DOHH2 (cell line): ENCODE measurements around the gene CARD14.
"Not testable (repeated sequence)": the region's sequence is repeated elsewhere in the genome, so short reads cannot be mapped to it uniquely, and the experiment has no call there.

Experiments used
- H3F3A ChIP-seq: fragments of 200-600 bp; sonication (generic), shearing (Covaris generic); 2 replicates; pipeline ENCODE4 v1.6.0; 2016; ENCODE audit warnings: antibody characterized with exemption, mild to moderate bottlenecking; ENCODE audit not compliant: control insufficient read depth, insufficient read depth
- H3K27ac ChIP-seq: fragments of 200-600 bp; sonication (generic); 2 replicates; pipeline ENCODE4 v1.5.1; 2014; ENCODE audit warnings: low read depth, mild to moderate bottlenecking, low read length, moderate library complexity
- H3K27me3 ChIP-seq: fragments of 200-600 bp; sonication (generic); 2 replicates; pipeline ENCODE4 v1.6.1; 2014; ENCODE audit warnings: mild to moderate bottlenecking, low read length, mixed read lengths; ENCODE audit not compliant: control insufficient read depth
- H3K36me3 ChIP-seq: fragments of 200-600 bp; sonication (generic); 2 replicates; pipeline ENCODE4 v1.6.1; 2014; ENCODE audit warnings: mild to moderate bottlenecking, low read length, moderate library complexity, mixed read lengths; ENCODE audit not compliant: control insufficient read depth
- H3K4me1 ChIP-seq: fragments of 200-600 bp; sonication (generic); 2 replicates; pipeline ENCODE4 v1.6.1; 2014; ENCODE audit warnings: mild to moderate bottlenecking, low read length, mixed read lengths; ENCODE audit not compliant: control insufficient read depth
- H3K4me2 ChIP-seq: fragments of 200-600 bp; sonication (generic); 2 replicates; pipeline ENCODE4 v1.6.0; 2014; ENCODE audit warnings: mild to moderate bottlenecking, low read length, moderate library complexity
- H3K4me3 ChIP-seq: fragments of 200-600 bp; sonication (generic); 2 replicates; pipeline ENCODE4 v1.5.1; 2014; ENCODE audit warnings: mild to moderate bottlenecking, low read length, mixed read lengths
- H3K79me2 ChIP-seq: fragments of 200-600 bp; sonication (generic); 2 replicates; pipeline ENCODE4 v1.6.1; 2014; ENCODE audit warnings: mild to moderate bottlenecking, low read length, mixed read lengths; ENCODE audit not compliant: control insufficient read depth
- H3K9me2 ChIP-seq: fragments of 200-600 bp; sonication (generic); replicated peaks from 2 replicates; pipeline ENCODE4 v1.6.1; 2014; ENCODE audit warnings: mild to moderate bottlenecking, low read length, mixed read lengths; ENCODE audit not compliant: control insufficient read depth
- H3K9me3 ChIP-seq: fragments of 200-600 bp; sonication (generic); 2 replicates; pipeline ENCODE4 v1.6.1; 2014; ENCODE audit warnings: antibody characterized with exemption, low read length, mixed read lengths; ENCODE audit not compliant: control insufficient read depth, insufficient read depth
- H4K20me1 ChIP-seq: fragments of 200-600 bp; sonication (generic); 2 replicates; pipeline ENCODE4 v1.6.0; 2014; ENCODE audit warnings: low read depth, mild to moderate bottlenecking, antibody characterized with exemption, low read length, moderate library complexity; ENCODE audit not compliant: control insufficient read depth, insufficient read depth
- EZH2phosphoT487 ChIP-seq: fragments of 200-600 bp; sonication (generic); IDR thresholded peaks from 2 replicates; pipeline ENCODE4 v1.6.1; 2017; ENCODE audit warnings: borderline replicate concordance, mild to moderate bottlenecking, antibody characterized with exemption, low read length, moderate library complexity, mixed read lengths
- TF ChIP-seq, protein P1 (sequence below): fragments of 200-600 bp; sonication (generic); IDR thresholded peaks from one replicate; pipeline ENCODE4 v1.5.1; 2014; ENCODE audit warnings: antibody characterized with exemption, mild to moderate bottlenecking, low read depth, low read length; ENCODE audit not compliant: poor library complexity, severe bottlenecking

The CARD14 gene

GRCh38 chr17:80242505-80242904 lies 72.7 kb downstream of the CARD14 start:
- Histone ChIP-seq H3K9me2 (no peaks in the 10 kb centered on the region), H3K79me2 (no peaks in the 10 kb centered on the region), H3K4me3 (no peak overlapping the region), H3K4me2 (no peak overlapping the region), H3K27me3 (no peaks in the 10 kb centered on the region), H3K27ac (no peak overlapping the region), H3K4me1 (no peaks in the 10 kb centered on the region), H3K9me3 (no peaks in the 10 kb centered on the region), H4K20me1 (no peaks in the 10 kb centered on the region), H3K36me3 (no peaks in the 10 kb centered on the region), H3F3A (no peaks in the 10 kb centered on the region)
- TF ChIP-seq, protein P1, sequence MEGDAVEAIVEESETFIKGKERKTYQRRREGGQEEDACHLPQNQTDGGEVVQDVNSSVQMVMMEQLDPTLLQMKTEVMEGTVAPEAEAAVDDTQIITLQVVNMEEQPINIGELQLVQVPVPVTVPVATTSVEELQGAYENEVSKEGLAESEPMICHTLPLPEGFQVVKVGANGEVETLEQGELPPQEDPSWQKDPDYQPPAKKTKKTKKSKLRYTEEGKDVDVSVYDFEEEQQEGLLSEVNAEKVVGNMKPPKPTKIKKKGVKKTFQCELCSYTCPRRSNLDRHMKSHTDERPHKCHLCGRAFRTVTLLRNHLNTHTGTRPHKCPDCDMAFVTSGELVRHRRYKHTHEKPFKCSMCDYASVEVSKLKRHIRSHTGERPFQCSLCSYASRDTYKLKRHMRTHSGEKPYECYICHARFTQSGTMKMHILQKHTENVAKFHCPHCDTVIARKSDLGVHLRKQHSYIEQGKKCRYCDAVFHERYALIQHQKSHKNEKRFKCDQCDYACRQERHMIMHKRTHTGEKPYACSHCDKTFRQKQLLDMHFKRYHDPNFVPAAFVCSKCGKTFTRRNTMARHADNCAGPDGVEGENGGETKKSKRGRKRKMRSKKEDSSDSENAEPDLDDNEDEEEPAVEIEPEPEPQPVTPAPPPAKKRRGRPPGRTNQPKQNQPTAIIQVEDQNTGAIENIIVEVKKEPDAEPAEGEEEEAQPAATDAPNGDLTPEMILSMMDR: no peak
- no peak for TF ChIP-seq EZH2phosphoT487

- no peaks in the 10 kb centered on the region for H3K27me3 ChIP-seq
- TF ChIP-seq, protein P1: no peak
- TF ChIP-seq EZH2phosphoT487: no peak
- H3K79me2 ChIP-seq: no peaks in the 10 kb centered on the region
- H3K27ac ChIP-seq: no peak overlapping the region
- no peak overlapping the region for H3K4me2 ChIP-seq
- no peaks in the 10 kb centered on the region for H3K36me3 ChIP-seq
- no peak overlapping the region for H3K4me3 ChIP-seq
- H3K9me2 ChIP-seq: no peaks in the 10 kb centered on the region
- no peaks in the 10 kb centered on the region for H3F3A ChIP-seq
- no peaks in the 10 kb centered on the region for H4K20me1 ChIP-seq
- no peaks in the 10 kb centered on the region for H3K9me3 ChIP-seq
- no peaks in the 10 kb centered on the region for H3K4me1 ChIP-seq
These were observed 74.0 kb downstream of the CARD14 start for GRCh38 chr17:80243526-80244433.

- H3K9me3 ChIP-seq, H3K4me3 ChIP-seq, H3K27ac ChIP-seq, H3K9me2 ChIP-seq, H3K36me3 ChIP-seq, H4K20me1 ChIP-seq, H3K4me2 ChIP-seq, H3K27me3 ChIP-seq, H3K79me2 ChIP-seq, H3K4me1 ChIP-seq, H3F3A ChIP-seq: not testable (repeated sequence)
These were observed 74.6 kb downstream of the CARD14 start for GRCh38 chr17:80244448-80244847.

DNA sequence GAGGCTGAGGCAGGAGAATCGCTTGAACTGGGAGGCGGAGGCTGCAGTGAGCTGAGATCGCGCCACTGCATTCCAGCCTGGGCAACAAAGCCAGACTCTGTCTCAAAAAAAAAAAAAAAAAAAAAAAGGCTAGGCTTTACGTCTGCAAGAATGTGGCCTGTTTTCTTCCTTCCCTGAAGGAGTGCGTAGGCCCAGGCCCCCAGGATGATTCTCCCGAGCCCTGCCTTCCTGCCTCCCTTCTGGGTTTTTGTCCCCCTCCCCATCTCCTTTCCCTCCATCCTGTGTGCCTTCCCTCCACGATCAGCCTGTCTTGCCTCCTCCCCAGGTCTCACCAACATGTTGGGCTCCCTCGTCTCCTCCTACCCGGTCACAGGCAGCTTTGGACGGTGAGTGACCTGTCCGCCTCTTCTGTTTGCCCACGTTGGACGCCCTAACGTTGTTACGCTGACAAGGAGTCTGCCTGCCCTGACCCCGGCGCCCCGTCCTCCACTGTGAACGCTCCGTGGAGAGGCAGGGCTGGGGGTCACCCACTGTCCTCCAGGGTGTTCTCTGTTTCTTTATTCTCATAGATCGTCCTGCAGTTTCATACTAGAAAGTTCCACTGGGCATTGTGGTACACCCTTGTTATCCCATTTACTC lies 75.2 kb downstream of the CARD14 start:
- H3K4me2 ChIP-seq: no peak overlapping the region
- no peaks in the 10 kb centered on the region for H3F3A ChIP-seq
- H3K4me3 ChIP-seq: no peak overlapping the region
- no peaks in the 10 kb centered on the region for H3K9me3 ChIP-seq
- no peaks in the 10 kb centered on the region for H3K9me2 ChIP-seq
- H3K79me2 ChIP-seq: no peaks in the 10 kb centered on the region
- H3K27ac ChIP-seq: no peak overlapping the region
- no peaks in the 10 kb centered on the region for H4K20me1 ChIP-seq
- H3K36me3 ChIP-seq: no peaks in the 10 kb centered on the region
- H3K4me1 ChIP-seq: no peaks in the 10 kb centered on the region
- TF ChIP-seq, protein P1: no peak
- no peak for TF ChIP-seq EZH2phosphoT487
- H3K27me3 ChIP-seq: no peaks in the 10 kb centered on the region
